C4-2B (cell line): ENCODE data around the gene PRKG1.

ENCODE experiments used
- CTCF ChIP-seq: fragments of 450-650 bp; conservative IDR thresholded peaks from 2 replicates; pipeline ENCODE4 v1.5.1; 2017; ENCODE audit warnings: mild to moderate bottlenecking
- ZFX ChIP-seq: fragments of 450-650 bp; IDR thresholded peaks from 2 replicates; pipeline ENCODE4 v1.6.1; 2017

GRCh38 chr10:51706225-51706624 lies 631.9 kb downstream of the PRKG1 start:
- TF ChIP-seq CTCF (no peak), ZFX (no peak)
